GM18519 (cell line): ENCODE results near the gene IL15.
"Not testable (repeated sequence)": the region's sequence is repeated elsewhere in the genome, so short reads cannot be mapped to it uniquely, and the experiment has no call there.

Source experiments
- ATAC-seq: cut with Tn5 transposase; IDR thresholded peaks from one replicate; pipeline ENCODE4 v1.9.1; 2021; ENCODE audit warnings: mild to moderate bottlenecking, moderate library complexity; ENCODE audit not compliant: unreplicated experiment, low FRiP score

Gene IL15

GRCh38 chr4:141692081-141692480 is 55.7 kb downstream of the IL15 start:
- no peak for ATAC-seq

DNA sequence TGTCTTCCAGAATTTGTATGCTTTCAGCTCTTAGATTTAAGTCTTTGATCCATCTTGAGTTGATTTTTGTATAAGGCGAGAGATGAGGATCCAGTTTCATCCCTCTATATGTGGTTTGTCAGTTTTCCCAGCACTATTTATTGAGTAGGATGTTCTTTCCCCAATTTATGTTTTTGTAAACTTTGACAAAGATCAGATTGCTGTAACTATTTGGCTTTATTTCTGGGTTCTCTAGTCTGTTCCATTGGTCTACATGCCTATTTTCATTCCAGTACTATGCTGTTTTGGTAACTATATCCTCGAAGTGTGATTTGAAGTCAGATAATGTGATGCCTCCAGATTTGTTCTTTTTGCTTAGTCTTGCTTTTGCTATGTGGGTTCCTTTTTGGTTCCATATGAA is 60.7 kb downstream of the IL15 start:
- ATAC-seq = no peak

DNA sequence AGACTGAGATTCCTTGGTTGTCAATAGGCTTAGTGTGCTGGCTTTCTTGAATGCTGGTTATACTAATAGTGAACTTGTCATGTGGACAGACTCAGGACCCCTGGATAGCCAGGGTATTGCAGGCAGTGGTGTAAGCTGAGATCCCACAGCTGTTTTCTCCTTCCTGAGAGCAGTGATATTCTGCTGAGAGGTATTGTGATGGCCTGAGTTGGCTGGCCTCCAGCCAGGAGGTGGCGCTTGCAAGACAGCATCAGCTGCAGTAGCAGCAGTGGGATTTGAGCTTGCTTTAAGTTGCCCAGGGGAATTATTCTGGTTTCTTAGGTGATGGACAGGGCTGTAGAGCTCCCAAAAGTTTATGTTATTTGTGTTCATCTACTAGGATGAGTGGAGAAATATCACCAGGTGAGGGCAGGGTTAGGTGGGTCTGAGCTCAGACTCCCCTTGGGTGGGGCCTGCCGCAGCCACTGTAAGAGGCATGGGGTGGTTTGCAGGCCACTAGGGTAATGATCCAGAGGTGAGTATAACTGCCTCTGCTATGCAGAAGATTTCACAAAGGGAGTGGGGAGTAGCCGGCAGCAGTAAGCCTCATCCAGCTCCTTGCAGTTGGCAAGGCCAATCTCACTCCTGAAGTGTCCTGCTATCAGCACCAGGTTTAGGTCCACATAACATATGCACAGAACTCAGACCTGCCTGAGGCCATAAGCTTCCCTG is 66.2 kb downstream of the IL15 start:
- no peak for ATAC-seq

- ATAC-seq = no peak
These were observed 67.1 kb downstream of the IL15 start for GRCh38 chr4:141703497-141703896.

DNA sequence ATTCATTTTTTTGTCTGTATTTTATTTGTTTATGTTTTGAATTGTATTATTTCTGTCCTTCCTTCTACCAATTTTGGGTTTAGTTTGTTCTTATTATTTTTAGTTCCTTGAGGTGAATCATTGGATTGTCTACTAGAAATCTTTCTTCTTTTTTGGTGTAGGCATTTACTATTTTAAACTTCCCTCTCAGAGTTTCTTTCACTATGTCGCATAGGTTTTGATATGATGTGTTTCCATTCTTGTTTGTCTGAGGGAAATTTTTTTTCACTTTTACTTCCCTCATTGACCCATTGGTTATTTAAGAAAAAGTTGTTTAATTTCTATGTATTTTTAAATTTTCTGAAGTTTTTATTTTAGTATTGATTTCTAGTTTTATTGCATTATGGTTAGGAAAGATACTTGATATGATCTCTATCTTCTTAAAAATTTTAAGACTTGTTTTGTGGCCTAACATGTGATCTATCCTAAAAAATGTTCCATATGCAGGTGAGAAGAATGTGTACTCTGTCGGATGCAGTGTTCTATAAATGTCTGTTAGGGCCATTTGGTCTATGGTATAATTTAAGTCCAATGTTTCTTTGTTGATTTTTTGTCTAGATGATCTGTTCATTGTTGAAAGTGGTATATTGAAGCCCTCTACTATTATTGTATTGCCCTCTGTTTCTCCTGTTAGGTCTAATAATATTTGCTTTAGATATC is 68.8 kb downstream of the IL15 start:
- peak; percentile 79 for ATAC-seq

GRCh38 chr4:141705747-141706377 is 69.5 kb downstream of the IL15 start:
- peak; percentile 43 for ATAC-seq

- peak; percentile 1 for ATAC-seq
These were observed 70.1 kb downstream of the IL15 start for GRCh38 chr4:141706445-141706844.

DNA sequence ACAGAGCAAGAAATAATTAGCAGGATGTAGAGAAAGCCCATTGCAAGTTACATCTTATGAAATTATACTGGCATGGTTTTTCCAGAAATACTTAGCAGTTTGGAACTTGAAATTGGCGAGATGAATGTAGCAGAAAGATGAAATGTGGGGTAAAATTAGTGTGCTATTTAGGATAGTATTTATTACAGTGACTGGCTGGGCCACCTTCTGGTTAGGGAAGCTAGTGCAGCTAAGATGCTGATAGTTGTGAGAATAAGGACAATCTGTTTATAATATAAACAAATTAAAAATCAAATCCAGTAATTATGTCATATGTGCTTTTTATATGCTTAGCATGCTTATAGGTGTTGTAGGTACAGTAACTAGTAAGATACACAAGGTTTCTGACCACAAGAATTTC is 74.8 kb downstream of the IL15 start:
- ATAC-seq = peak; percentile 59

- no peak for ATAC-seq
These were observed 76.8 kb downstream of the IL15 start for GRCh38 chr4:141713185-141713584.

- ATAC-seq = no peak
These were observed 77.5 kb downstream of the IL15 start for GRCh38 chr4:141713771-141714445.

DNA sequence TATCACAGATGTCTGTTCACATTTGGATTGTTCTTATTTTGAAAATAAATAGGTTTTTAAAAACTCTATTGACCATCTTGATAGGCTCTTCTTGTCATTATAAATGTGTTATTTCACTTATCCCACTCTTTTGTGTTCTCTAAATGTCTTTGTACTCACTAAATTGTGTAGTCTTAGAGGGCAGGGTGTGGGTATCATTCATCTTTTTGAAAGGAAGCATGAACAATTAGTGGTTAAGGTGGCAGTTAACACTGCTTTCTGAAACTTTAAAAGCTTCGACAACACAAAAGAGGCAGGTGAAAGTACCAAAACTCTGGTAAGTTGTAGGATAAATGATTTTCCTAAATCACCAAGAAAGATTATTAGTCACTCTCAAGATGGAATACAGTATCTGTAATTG is 83.2 kb downstream of the IL15 start:
- no peak for ATAC-seq

GRCh38 chr4:141721174-141721573 is 84.8 kb downstream of the IL15 start:
- ATAC-seq = no peak

- ATAC-seq = no peak
These were observed 88.3 kb downstream of the IL15 start for GRCh38 chr4:141724646-141725045.

GRCh38 chr4:141727420-141727819 is 91.0 kb downstream of the IL15 start:
- ATAC-seq = no peak

GRCh38 chr4:141730805-141731204 is 94.4 kb downstream of the IL15 start:
- peak; percentile 37 for ATAC-seq

- ATAC-seq = no peak
These were observed 95.1 kb downstream of the IL15 start for GRCh38 chr4:141731481-141731880.

- no peak for ATAC-seq
These were observed 103.3 kb downstream of the IL15 start for GRCh38 chr4:141739636-141740035.

DNA sequence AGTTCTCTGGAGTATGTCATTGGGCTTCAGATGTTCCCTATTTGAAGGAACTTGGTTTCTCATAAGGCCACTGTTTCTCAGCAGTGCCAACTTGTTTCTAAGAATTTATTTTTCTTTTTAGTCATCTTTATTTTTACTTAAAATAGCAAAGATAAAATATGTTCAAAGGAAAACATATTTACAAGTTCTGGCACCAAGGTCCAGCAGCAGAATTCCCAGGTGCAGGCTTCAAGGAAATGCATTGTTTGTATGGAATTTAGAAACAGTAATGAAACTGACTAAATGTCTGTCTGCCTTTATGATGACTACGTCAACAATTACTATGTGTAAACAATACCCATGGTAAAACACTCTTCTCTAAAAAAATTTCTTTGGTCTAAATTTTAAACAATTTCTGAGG is 109.6 kb downstream of the IL15 start:
- ATAC-seq = no peak

GRCh38 chr4:141751806-141752205 is 115.4 kb downstream of the IL15 start:
- not testable (repeated sequence) for ATAC-seq

DNA sequence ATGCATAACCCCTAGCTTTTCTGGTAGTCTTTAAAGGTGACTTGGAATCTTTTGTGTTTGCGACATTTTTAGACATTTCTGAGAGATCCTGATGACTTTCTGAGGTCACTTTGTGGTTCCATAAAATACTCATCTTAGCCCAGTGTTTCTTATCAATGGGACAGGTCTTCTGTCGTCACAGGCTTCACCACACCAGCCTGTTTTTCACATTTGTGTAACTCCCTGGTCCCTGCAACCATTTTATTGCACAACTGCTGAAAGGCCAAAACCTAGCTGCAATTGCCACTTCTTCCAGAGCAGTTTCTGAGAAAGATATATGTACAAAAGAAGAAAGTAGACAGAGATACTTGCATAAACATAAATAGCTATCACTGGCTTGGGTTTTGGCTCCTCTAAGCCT is 120.9 kb downstream of the IL15 start:
- no peak for ATAC-seq

DNA sequence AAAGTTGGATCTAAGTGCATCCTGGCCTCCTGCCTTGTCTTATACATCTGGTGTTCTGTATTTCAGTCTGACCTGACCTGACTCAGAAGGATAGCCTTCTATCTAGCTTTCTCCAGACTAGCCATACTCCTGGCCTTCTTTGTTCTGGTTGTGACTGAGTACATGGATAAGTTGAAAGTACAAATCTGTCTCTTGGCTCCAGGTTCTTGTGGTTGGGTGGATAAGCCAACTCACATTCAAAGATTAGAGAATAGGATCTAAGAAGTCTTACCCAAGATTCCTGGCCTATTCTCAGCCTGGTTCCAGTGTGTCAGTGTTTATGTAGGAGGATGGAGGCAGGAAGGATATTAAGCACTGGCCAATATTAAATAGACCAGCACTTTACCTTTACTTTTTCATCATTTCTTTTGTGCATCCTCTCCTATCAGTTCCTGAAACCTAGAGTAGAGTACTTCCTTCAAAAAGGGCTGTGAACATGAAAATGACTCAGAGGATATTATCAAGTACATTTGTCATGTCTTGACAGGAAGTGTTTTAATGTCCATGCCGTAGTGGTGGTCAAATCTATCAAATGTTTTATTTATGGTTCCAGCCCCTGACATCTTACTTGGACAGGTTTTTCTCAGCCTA is 123.5 kb downstream of the IL15 start:
- ATAC-seq = no peak
